HG03439 (cell line): ENCODE data around the gene EMP2.
"Not testable (repeated sequence)": the region's sequence is repeated elsewhere in the genome, so short reads cannot be mapped to it uniquely, and the experiment has no call there.

Experiments used
- ATAC-seq: cut with Tn5 transposase; IDR thresholded peaks from one replicate; pipeline ENCODE4 v1.9.1; 2021; ENCODE audit warnings: mild to moderate bottlenecking, moderate library complexity; ENCODE audit not compliant: unreplicated experiment

EMP2 gene

GRCh38 chr16:10578474-10579316 is 1.7 kb downstream of the EMP2 start:
- no peak for ATAC-seq

- no peak for ATAC-seq
Observed at GRCh38 chr16:10577305-10578202, 2.8 kb downstream of the EMP2 start.

- ATAC-seq: no peak
Observed at GRCh38 chr16:10576390-10577304, 3.8 kb downstream of the EMP2 start.

GRCh38 chr16:10575506-10576130 is 4.8 kb downstream of the EMP2 start:
- ATAC-seq: no peak

GRCh38 chr16:10572611-10573010 is 7.8 kb downstream of the EMP2 start:
- ATAC-seq: no peak

- no peak for ATAC-seq
Observed at GRCh38 chr16:10571354-10571753, 9.0 kb downstream of the EMP2 start.

GRCh38 chr16:10569621-10570020 is 10.8 kb downstream of the EMP2 start:
- no peak for ATAC-seq

- no peak for ATAC-seq
Observed at GRCh38 chr16:10566613-10567012, 13.8 kb downstream of the EMP2 start.

- ATAC-seq: no peak
Observed at GRCh38 chr16:10565167-10565566, 15.2 kb downstream of the EMP2 start.

GRCh38 chr16:10564591-10564990 is 15.8 kb downstream of the EMP2 start:
- no peak for ATAC-seq

GRCh38 chr16:10562361-10562899 is 18.0 kb downstream of the EMP2 start:
- ATAC-seq: no peak

GRCh38 chr16:10561425-10561824 is 19.0 kb downstream of the EMP2 start:
- ATAC-seq: no peak

- no peak for ATAC-seq
Observed at GRCh38 chr16:10561001-10561400, 19.4 kb downstream of the EMP2 start.

- not testable (repeated sequence) for ATAC-seq
Observed at GRCh38 chr16:10559792-10560191, 20.6 kb downstream of the EMP2 start.

GRCh38 chr16:10558746-10559641 is 21.4 kb downstream of the EMP2 start:
- no peak for ATAC-seq

- ATAC-seq: no peak
Observed at GRCh38 chr16:10558305-10558704, 22.1 kb downstream of the EMP2 start.

- ATAC-seq: no peak
Observed at GRCh38 chr16:10557750-10558149, 22.6 kb downstream of the EMP2 start.

GRCh38 chr16:10556236-10556635 is 24.2 kb downstream of the EMP2 start:
- no peak for ATAC-seq

GRCh38 chr16:10554569-10554968 is 25.8 kb downstream of the EMP2 start:
- no peak for ATAC-seq
